H1 (cell line): ENCODE results near the gene MYO5A. TPM values are rescaled to one million over a fixed set of nuclear protein-coding genes. Genes with fewer than 3 reads are reported as not detected.

ENCODE experiments used
- ATF3 ChIP-seq: IDR thresholded peaks from 2 replicates; pipeline ENCODE4 v1.6.1; 2011; ENCODE audit warnings: low read depth, mild to moderate bottlenecking, low read length; ENCODE audit not compliant: insufficient read depth
- CHD7 ChIP-seq: fragments of 300-600 bp; sonication (generic); IDR thresholded peaks from 2 replicates; pipeline ENCODE4 v1.7.1; 2012; ENCODE audit warnings: low read length, moderate library complexity, mild to moderate bottlenecking, inconsistent platforms; ENCODE audit not compliant: insufficient replicate concordance
- JUND ChIP-seq: IDR thresholded peaks from 2 replicates; pipeline ENCODE4 v1.6.1; 2011; ENCODE audit warnings: mild to moderate bottlenecking, improper control_type of control experiment, low read length
- POLR2AphosphoS5 ChIP-seq: IDR thresholded peaks from 2 replicates; pipeline ENCODE4 v1.6.1; 2011; ENCODE audit warnings: low read depth, low read length
- POU5F1 ChIP-seq: IDR thresholded peaks from 2 replicates; pipeline ENCODE4 v1.6.1; 2011; ENCODE audit warnings: low read depth, mild to moderate bottlenecking, low read length, moderate library complexity
- RFX5 ChIP-seq: IDR thresholded peaks from 2 replicates; pipeline ENCODE4 v1.6.1; 2011; ENCODE audit warnings: low read depth, low read length, improper control_type of control experiment, borderline replicate concordance
- RNF2 ChIP-seq: fragments of 200-900, 300-1000 bp; sonication (generic); IDR thresholded peaks from 2 replicates; pipeline ENCODE4 v1.7.1; 2016; ENCODE audit warnings: borderline replicate concordance, low read depth, mild to moderate bottlenecking, antibody characterized with exemption, low read length; ENCODE audit not compliant: poor library complexity, severe bottlenecking; ENCODE audit errors: missing control alignments
- TAF1 ChIP-seq: IDR thresholded peaks from 2 replicates; pipeline ENCODE4 v1.6.1; 2011; ENCODE audit warnings: mild to moderate bottlenecking, low read depth, low read length
- TEAD4 ChIP-seq: IDR thresholded peaks from 2 replicates; pipeline ENCODE4 v1.6.1; 2012; ENCODE audit warnings: low read depth, low read length, inconsistent platforms, mixed read lengths
- polyA plus RNA-seq, 7 experiments: library from polyadenylated mRNA; depleted of rRNA in 3 of 7; stranded (reverse) in 5 of 7; unstranded in 2 of 7; fragments of >200 nt in 5 of 7; fragments of 200-250 nt in 2 of 7; gene quantifications; 1 replicate in 5 of 7; 2 replicates in 1 of 7; 4 replicates in 1 of 7; pipeline versions ENCODE4 v1.2.1 to v1.2.3, GENCODE V29; 2011 to 2013; ENCODE audit warnings: missing spikeins in 2 of 7, mixed read lengths in 2 of 7
- total RNA-seq: library from RNA; stranded (reverse); fragmentation: NEBNext Ultra II Directional; extraction: Animal tissue kit (Norgen Biotek cat#: 25700); gene quantifications from 2 replicates; pipeline ENCODE4 v1.2.1, GENCODE V29; 2021

MYO5A gene
- total and polyA plus RNA-seq, 2 of the 8 experiments (the other 6 are each of a cell fraction or from before 2014, with no cell fraction given), result 11.4 to 24.7 TPM

GRCh38 chr15:52528564-52529340 is at the start of gene MYO5A (continued):
- TF ChIP-seq JUND (no peak), RNF2 (no peak), TEAD4 (no peak), POLR2AphosphoS5 (no peak), RFX5 (no peak), CHD7 (no peak), POU5F1 (no peak), TAF1 (peak; percentile 41), ATF3 (no peak)
